WERI-Rb-1 (cell line): ENCODE measurements around the gene KLK1.
"Not testable (repeated sequence)": the region's sequence is repeated elsewhere in the genome, so short reads cannot be mapped to it uniquely, and the experiment has no call there.

Source experiments
- DNase-seq: peaks from one replicate; pipeline ENCODE4 v3.0.0-alpha.2; 2020
- H3K27ac ChIP-seq: fragments of 250-450 bp; sonication (Bioruptor Pico); 2 replicates; pipeline ENCODE4 v1.5.1; 2020; ENCODE audit warnings: mild to moderate bottlenecking, moderate library complexity
- H3K27me3 ChIP-seq: fragments of 250-450 bp; sonication (Bioruptor Pico); 2 replicates; pipeline ENCODE4 v1.5.1; 2021; ENCODE audit warnings: mild to moderate bottlenecking, low read depth, moderate library complexity; ENCODE audit not compliant: insufficient read depth, severe bottlenecking
- H3K36me3 ChIP-seq: fragments of 250-450 bp; sonication (Bioruptor Pico); 2 replicates; pipeline ENCODE4 v1.5.1; 2020; ENCODE audit warnings: mild to moderate bottlenecking, moderate library complexity
- H3K4me3 ChIP-seq: 2 replicates; pipeline ENCODE4 v1.5.1; 2011; ENCODE audit warnings: low read depth, mild to moderate bottlenecking, control low read depth, low read length
- H3K9me3 ChIP-seq: fragments of 250-450 bp; sonication (Bioruptor Pico); 2 replicates; pipeline ENCODE4 v1.5.1; 2021; ENCODE audit warnings: mild to moderate bottlenecking, moderate library complexity; ENCODE audit not compliant: severe bottlenecking
- CTCF ChIP-seq: IDR thresholded peaks from 2 replicates; pipeline ENCODE4 v1.5.1; 2011; ENCODE audit warnings: low read depth, mild to moderate bottlenecking, control low read depth, inconsistent platforms, low read length

Gene KLK1

GRCh38 chr19:50818859-50819472 lies 4.6 kb downstream of the KLK1 start:
- DNase-seq, result no peak
- Histone ChIP-seq H3K27ac (no peak overlapping the region), H3K36me3 (no peaks in the 10 kb centered on the region), H3K9me3 (peaks cover 8% of the 10 kb centered on the region), H3K27me3 (peaks cover under 1% of the 10 kb centered on the region), H3K4me3 (no peak overlapping the region)
- no peak for TF ChIP-seq CTCF

GRCh38 chr19:50817941-50818858 lies 5.4 kb downstream of the KLK1 start:
- no peak for TF ChIP-seq CTCF
- no peaks in the 10 kb centered on the region for H3K27me3 ChIP-seq
- H3K9me3 ChIP-seq, result peaks cover 8% of the 10 kb centered on the region
- no peak overlapping the region for H3K27ac ChIP-seq
- H3K4me3 ChIP-seq, result no peak overlapping the region
- DNase-seq, result no peak
- H3K36me3 ChIP-seq, result no peaks in the 10 kb centered on the region

GRCh38 chr19:50815439-50815838 lies 8.1 kb downstream of the KLK1 start:
- peaks cover 4% of the 10 kb centered on the region for H3K27me3 ChIP-seq

GRCh38 chr19:50814883-50815282 lies 8.7 kb downstream of the KLK1 start:
- no peaks in the 10 kb centered on the region for H3K36me3 ChIP-seq
- H3K9me3 ChIP-seq, result peaks cover 8% of the 10 kb centered on the region
- no peak overlapping the region for H3K27ac ChIP-seq
- H3K4me3 ChIP-seq, result no peak overlapping the region
- no peak for DNase-seq
- peaks cover 4% of the 10 kb centered on the region for H3K27me3 ChIP-seq
- no peak for TF ChIP-seq CTCF

More at GRCh38 chr19:50815439-50815838, 8.1 kb downstream of the KLK1 start:
- Histone ChIP-seq H3K36me3 (no peaks in the 10 kb centered on the region), H3K9me3 (peaks cover 8% of the 10 kb centered on the region), H3K27ac (no peak overlapping the region), H3K4me3 (no peak overlapping the region)
- no peak for DNase-seq
- TF ChIP-seq CTCF, result no peak

GRCh38 chr19:50812474-50812873 lies 11.1 kb downstream of the KLK1 start:
- Histone ChIP-seq H3K27me3 (peaks cover 4% of the 10 kb centered on the region), H3K27ac (no peak overlapping the region), H3K9me3 (peaks cover 8% of the 10 kb centered on the region), H3K36me3 (no peaks in the 10 kb centered on the region), H3K4me3 (no peak overlapping the region)
- DNase-seq, result no peak
- no peak for TF ChIP-seq CTCF

- not testable (repeated sequence) for H3K27ac ChIP-seq, H3K4me3 ChIP-seq, H3K9me3 ChIP-seq, DNase-seq, H3K36me3 ChIP-seq, H3K27me3 ChIP-seq
Observed at GRCh38 chr19:50811622-50812238, 11.9 kb downstream of the KLK1 start.
